HG02938 (cell line): ENCODE data around the gene CUL7.
"Not testable (repeated sequence)": the region's sequence is repeated elsewhere in the genome, so short reads cannot be mapped to it uniquely, and the experiment has no call there.

Experiments
- ATAC-seq: cut with Tn5 transposase; IDR thresholded peaks from one replicate; pipeline ENCODE4 v1.9.1; 2021; ENCODE audit warnings: mild to moderate bottlenecking, moderate library complexity; ENCODE audit not compliant: unreplicated experiment

Gene CUL7

GRCh38 chr6:43050981-43051380, 2.7 kb downstream of the CUL7 start:
- ATAC-seq = no peak

- no peak for ATAC-seq
These were observed 5.7 kb downstream of the CUL7 start for GRCh38 chr6:43047998-43048397.

- ATAC-seq = no peak
These were observed 8.2 kb downstream of the CUL7 start for GRCh38 chr6:43045371-43045930.

DNA sequence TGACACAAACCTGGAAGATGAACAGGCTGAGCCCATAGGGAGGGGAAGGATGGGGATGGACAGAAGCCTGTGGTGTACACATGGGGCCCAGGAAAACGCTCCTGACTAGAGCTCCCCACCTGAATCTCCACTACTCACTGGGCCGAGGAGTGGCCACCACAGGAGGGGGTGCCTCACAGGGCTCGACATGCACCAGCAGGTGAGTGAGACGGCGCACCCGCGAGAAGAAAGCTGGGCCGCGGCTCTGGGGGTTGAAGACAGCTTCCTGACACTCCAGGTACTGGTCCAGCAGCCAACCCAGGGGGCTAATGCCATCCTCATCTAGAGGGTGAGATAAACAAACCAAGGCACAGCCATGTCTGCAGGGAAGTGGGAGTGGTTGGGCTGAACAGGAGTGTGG, 10.3 kb downstream of the CUL7 start:
- ATAC-seq = no peak

DNA sequence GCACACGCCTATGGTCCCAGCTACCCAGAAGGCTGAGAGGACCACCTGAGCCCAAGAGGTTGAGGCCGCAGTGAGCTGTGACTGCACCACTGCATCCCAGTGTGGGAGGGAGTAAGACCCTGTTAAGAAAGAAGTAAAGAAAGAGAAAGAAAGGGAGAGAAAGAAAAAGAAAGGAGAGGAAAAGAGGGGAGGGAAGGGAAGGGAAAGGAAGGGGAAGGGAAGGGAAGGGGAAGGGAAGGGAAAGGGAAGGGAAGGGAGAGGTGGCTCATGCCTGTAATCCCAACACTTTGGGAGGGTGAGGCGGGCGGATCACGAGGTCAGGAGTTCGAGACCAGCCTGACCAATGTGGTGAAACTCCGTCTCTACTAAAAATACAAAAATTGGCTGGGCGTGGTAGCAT, 12.2 kb downstream of the CUL7 start:
- ATAC-seq = not testable (repeated sequence)

DNA sequence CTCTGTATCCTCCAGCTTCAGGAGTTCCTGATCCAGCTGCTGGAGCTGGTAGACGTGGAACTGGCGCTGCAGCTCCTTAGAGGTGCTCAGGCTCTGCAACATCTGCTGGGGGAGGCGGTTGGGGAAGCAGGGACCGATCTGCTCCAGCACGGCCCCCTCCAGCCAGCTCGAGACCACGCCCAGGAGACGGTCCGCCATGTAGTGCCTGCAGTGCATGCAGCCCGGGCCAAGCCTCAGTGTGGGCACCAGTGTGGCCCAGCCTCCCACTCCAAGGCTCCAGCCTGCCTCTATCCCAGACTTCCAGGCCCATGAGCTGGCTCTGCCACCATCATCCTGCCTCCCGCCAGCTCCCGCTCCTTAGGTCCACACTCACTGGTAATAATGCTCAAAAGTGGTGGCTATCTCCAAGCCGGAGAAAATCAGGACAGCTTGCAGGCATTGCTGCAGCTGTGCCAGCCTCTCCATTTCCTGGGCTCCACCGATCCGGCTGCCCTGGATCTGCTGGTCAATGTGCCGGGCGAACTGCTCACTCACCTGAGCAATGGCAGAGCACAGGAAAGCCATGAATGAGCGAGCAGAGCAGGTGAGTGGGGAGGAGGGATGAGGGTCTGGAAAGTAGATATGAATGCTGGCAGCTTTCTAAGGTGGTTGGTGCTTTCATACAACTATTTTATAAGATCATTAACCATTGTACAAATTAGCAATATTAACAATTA, 13.0 kb downstream of the CUL7 start:
- ATAC-seq = no peak

- ATAC-seq = no peak
These were observed 14.9 kb downstream of the CUL7 start for GRCh38 chr6:43038727-43039126.

GRCh38 chr6:43037706-43038105, 15.9 kb downstream of the CUL7 start:
- ATAC-seq = no peak

DNA sequence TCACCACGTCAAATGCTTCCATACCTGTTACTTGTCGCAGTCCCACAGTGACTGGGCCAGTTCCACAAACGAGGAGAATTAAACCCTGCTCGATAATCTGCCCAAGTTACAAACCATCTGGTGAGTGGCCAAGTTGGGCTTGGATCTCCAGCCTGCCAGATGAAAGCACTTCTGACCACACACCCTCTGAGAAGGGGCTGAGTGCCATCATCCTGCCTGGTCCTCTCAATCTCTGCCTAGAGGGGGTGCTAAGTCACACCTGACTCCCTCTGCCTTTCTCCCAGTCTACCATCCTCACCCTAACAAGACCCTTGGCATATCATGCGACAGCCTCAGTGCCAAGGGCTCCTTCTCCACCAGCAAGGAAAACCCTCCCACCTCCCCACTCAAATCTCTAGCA, 16.5 kb downstream of the CUL7 start:
- no peak for ATAC-seq

- ATAC-seq = no peak
These were observed 16.9 kb downstream of the CUL7 start for GRCh38 chr6:43036712-43037111.

DNA sequence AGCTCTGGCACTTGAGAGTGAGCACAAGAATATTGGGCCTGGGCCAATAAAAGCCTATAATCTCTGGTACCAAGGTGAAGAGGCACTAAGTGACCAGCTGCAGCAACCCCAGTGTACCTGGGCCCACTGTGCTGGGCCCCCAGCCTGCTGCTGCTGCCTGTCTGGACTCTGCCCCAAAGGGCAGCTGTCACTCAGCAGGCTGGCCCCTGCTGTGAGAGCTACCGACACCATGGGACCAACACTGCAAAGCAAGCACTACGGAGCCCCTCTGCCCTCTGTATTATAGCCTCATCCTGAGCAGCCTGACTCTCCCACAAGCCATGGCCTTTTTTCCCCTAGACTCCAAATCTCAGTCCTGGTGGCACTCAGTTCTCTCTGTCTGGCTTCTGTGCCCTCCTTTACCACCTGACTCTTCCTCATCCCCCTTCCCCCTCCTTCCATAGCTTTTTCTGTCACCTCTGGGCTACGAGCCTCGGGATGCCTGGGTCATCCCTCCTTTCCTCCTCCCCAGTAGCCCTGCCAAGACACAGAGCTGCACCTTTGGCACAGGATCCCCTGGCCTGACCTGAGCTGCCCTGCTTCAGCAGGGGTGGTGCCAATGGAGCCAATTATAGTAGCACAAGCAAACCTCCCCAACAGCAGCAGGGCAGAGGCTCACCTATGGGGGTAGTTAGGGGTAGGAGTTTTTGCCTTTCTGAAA, 18.0 kb downstream of the CUL7 start:
- ATAC-seq = no peak

GRCh38 chr6:43034190-43034525, 19.5 kb downstream of the CUL7 start:
- no peak for ATAC-seq

DNA sequence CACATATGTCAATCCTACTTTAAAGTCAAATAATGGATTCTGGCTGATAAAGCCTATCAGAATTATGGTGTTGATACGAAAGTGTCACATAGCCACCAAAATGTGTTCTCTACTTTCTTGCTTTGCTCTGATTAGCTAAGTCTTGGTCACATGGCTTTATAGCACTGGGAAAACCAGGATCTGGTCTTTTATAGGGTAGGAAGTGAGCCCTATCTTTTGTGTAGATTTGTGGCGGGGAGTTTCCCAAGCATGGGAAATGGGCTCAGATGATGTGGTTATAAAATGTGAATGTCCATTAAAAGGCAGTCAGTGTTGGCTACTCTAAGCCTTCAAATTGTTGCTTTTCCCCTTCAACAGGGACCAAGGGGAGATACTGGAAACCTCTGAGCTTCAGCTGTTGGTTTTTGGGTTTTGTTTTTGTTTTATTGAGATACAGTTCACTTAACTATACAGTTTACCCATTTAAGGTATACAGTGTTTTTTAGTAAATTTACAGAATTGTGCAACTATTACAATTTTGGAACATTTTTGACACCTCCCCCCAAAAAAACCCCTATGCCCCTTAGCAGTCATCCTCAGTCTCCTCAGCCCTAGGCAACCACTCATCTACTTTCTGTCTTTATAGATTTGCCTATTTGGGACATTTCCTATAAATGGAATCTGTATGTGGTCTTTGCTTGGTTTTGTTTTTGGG, 20.0 kb downstream of the CUL7 start:
- ATAC-seq = no peak

DNA sequence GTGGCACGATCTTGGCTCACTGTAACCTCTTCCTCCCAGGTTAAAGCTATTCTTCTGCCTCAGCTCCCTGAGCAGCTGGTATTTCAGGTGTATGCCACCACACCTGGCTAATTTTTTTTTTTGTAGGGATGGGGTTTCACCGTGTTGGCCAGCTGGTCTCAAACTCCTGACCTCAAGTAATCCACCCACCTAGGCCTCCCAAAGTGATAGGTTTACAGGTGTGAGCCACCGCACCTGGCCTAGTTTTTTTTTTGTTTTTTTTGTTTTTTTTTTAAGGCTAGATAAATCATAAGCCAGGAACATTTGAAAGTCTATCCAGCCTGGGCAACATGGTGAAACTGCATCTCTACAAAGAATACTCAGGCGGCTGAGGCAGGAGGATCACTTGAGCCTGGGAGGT, 21.3 kb downstream of the CUL7 start:
- no peak for ATAC-seq

GRCh38 chr6:43029120-43029519, 24.5 kb downstream of the CUL7 start:
- no peak for ATAC-seq

- ATAC-seq = no peak
These were observed 27.3 kb downstream of the CUL7 start for GRCh38 chr6:43026365-43026764.

DNA sequence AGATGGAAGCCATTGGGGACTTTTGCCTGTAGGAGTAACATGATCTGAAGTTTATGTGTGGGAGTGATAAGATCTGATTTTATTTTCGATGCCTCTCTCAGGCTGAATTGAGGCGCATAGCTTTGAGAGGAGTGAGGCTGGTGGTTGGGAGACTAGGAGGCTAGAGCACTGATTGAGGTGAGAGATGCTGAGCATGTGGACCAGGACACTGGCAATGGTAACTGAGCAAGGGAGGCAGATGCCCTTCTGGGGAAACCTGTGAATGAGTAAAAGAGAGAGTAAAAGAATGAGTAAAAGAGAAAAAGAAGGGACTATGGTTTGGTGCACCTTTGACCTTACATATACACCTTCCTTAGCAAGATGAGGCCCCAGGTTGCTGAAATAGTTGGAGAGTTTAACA, 29.2 kb downstream of the CUL7 start:
- no peak for ATAC-seq

DNA sequence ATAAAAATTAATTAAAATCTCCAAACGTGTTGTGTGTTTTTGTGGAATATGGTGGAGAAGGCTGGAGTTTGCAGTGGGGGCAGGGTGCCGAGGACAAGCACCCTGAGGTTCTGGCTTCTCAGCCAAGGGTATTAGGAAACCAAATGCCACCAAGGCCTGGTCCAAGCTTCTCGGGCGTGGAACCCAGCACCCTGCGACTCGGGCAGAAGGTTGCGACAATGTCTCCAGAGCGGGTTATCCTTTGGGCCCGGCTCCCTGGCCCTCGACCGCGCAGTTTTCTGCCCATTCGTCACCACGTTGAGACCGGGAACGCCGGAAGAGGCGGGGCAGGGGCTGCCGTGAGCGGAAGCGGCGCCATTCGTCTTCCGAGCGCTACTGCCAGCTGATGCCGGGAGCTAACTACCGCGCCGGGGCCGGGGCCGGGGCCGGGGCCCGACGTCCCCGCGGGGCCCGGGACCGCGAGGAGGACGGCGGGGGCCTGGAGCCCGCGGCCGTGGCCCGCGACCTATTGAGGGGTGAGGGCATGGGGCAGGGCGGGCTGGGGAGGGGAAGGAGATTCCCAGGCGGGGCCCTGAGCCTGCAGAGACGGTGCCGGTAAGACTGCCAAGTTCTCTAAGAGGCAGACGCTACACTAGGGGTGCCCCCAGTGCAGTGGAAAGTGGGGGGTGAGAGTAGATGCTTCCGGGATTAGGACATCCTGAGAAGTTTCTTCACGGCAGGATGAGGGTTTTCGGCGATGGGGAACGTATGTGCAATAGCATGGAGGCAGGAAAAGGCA, 32.2 kb downstream of the CUL7 start, which contains the start of gene RRP36:
Gene RRP36 (plus strand): TSS at position 354 of the 778 bp plus-strand sequence. CDS start 32 bp downstream, at position 386.
- no peak for ATAC-seq

- no peak for ATAC-seq
These were observed 32.8 kb downstream of the CUL7 start for GRCh38 chr6:43020847-43021246.

DNA sequence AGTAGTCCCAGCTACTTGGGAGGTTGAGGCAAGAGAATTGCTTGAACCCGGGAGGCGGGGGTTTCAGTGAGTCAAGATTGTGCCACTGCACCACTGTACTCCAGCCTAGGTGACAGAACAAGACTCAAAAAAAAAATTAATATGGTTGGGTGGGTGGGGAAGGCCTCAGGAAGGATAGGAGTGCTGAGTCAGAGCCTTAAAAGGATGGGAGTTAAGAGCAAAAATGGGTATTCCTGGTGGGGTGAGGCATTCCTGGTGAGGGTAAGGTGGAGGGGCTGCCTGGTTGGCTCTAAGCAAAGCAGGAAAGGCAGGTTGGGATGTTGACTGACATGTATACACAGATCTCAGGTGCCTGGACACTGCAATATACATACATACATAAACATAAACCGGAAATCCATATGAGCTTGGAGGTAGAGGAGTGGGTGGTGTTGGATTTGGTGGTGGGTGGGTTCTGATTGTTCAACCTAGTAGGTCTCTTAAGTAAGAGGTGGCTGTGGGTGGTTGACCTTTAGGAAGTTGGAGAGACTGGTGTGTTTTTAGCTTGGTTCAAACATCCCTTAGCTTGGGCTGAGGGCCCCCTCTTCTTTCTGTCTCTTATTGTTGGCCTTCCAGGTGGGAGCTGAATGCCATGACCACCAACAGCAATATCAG, 33.5 kb downstream of the CUL7 start:
- no peak for ATAC-seq
